Neutrophil (primary cell): ENCODE measurements around the gene SETBP1.

Source experiments
- H3K27ac ChIP-seq: fragments of 200-600 bp; sonication (generic); 2 replicates; pipeline ENCODE4 v1.5.1; 2016; ENCODE audit warnings: mild to moderate bottlenecking, moderate library complexity
- H3K27me3 ChIP-seq: fragments of 200-600 bp; sonication (generic); 2 replicates; pipeline ENCODE4 v1.6.0; 2016; ENCODE audit warnings: mild to moderate bottlenecking
- H3K36me3 ChIP-seq: fragments of 200-600 bp; sonication (generic); 2 replicates; pipeline ENCODE4 v1.5.1; 2017
- H3K4me1 ChIP-seq, 2 experiments: fragments of 200-600 bp in 1 of 2; sonication (generic) in 1 of 2; 1 replicate in 1 of 2; 2 replicates in 1 of 2; pipeline versions ENCODE4 v1.5.1 to v1.6.1; 2013 to 2016; ENCODE audit warnings: low read depth in 1 of 2, low read length in 1 of 2, mild to moderate bottlenecking in 1 of 2, moderate library complexity in 1 of 2; ENCODE audit not compliant: control insufficient read depth in 1 of 2, insufficient read depth in 1 of 2
- H3K4me3 ChIP-seq, 2 experiments: fragments of 200-600 bp in 1 of 2; sonication (generic) in 1 of 2; 1 replicate in 1 of 2; 2 replicates in 1 of 2; pipeline ENCODE4 v1.5.1; 2013 to 2016; ENCODE audit warnings: low read depth in 1 of 2, low read length in 1 of 2, mild to moderate bottlenecking in 1 of 2, moderate library complexity in 1 of 2
- H3K9me3 ChIP-seq: fragments of 200-600 bp; sonication (generic); 2 replicates; pipeline ENCODE4 v1.5.1; 2016
- TF ChIP-seq, protein P1 (sequence below): fragments of 200-600 bp; sonication (generic); IDR thresholded peaks from 2 replicates; pipeline ENCODE4 v1.5.1; 2016; ENCODE audit warnings: antibody characterized with exemption

SETBP1 gene

GRCh38 chr18:44742718-44743311 is 62.1 kb downstream of the SETBP1 start:
- TF ChIP-seq, protein P1, sequence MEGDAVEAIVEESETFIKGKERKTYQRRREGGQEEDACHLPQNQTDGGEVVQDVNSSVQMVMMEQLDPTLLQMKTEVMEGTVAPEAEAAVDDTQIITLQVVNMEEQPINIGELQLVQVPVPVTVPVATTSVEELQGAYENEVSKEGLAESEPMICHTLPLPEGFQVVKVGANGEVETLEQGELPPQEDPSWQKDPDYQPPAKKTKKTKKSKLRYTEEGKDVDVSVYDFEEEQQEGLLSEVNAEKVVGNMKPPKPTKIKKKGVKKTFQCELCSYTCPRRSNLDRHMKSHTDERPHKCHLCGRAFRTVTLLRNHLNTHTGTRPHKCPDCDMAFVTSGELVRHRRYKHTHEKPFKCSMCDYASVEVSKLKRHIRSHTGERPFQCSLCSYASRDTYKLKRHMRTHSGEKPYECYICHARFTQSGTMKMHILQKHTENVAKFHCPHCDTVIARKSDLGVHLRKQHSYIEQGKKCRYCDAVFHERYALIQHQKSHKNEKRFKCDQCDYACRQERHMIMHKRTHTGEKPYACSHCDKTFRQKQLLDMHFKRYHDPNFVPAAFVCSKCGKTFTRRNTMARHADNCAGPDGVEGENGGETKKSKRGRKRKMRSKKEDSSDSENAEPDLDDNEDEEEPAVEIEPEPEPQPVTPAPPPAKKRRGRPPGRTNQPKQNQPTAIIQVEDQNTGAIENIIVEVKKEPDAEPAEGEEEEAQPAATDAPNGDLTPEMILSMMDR = no peak
- no peaks in the 10 kb centered on the region for H3K9me3 ChIP-seq
- H3K4me3 ChIP-seq = no peak overlapping the region
- no peak overlapping the region for H3K27ac ChIP-seq
- H3K36me3 ChIP-seq = no peaks in the 10 kb centered on the region
- peaks cover 67% of the 10 kb centered on the region for H3K27me3 ChIP-seq
- no peaks in the 10 kb centered on the region for H3K4me1 ChIP-seq

GRCh38 chr18:44743631-44744030 is 62.9 kb downstream of the SETBP1 start:
- Histone ChIP-seq H3K9me3 (no peaks in the 10 kb centered on the region), H3K27ac (no peak overlapping the region), H3K4me3 (no peak overlapping the region), H3K4me1 (peaks cover 0 to 6% of the 10 kb centered on the region in 2 experiments), H3K36me3 (no peaks in the 10 kb centered on the region), H3K27me3 (peaks cover 71% of the 10 kb centered on the region)
- TF ChIP-seq, protein P1 = no peak

GRCh38 chr18:44744161-44745121 is 63.8 kb downstream of the SETBP1 start:
- H3K27ac ChIP-seq = no peak overlapping the region
- H3K9me3 ChIP-seq = no peaks in the 10 kb centered on the region
- H3K4me3 ChIP-seq = no peak overlapping the region
- peaks cover 0 to 12% of the 10 kb centered on the region in 2 experiments for H3K4me1 ChIP-seq
- TF ChIP-seq, protein P1 = no peak
- peaks cover 72% of the 10 kb centered on the region for H3K27me3 ChIP-seq
- no peaks in the 10 kb centered on the region for H3K36me3 ChIP-seq

DNA sequence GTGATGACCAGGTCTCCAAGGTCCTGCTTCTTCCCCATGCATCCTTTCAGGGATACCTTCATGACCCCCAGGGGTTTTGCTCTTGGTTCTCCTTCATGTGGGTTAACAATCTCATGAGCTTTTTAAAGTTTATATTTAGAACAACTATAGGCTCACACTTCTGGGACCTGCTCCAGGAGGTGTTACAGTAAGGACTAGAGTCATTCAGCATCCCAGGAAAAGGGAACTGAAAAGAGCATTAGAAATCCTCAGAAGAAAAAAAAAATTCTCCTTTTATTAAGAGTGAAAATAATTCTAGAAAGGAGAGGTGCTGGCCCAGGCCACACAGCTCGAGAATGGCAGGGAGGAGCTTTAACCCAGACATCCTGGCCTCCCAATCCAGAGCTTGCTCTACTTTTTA is 66.5 kb downstream of the SETBP1 start:
- no peaks in the 10 kb centered on the region for H3K36me3 ChIP-seq
- peaks cover 61% of the 10 kb centered on the region for H3K27me3 ChIP-seq
- no peaks in the 10 kb centered on the region for H3K9me3 ChIP-seq
- H3K4me1 ChIP-seq = peaks cover 0 to 12% of the 10 kb centered on the region in 2 experiments
- H3K27ac ChIP-seq = no peak overlapping the region
- TF ChIP-seq, protein P1 = no peak
- no peak overlapping the region for H3K4me3 ChIP-seq

- Histone ChIP-seq H3K27me3 (peaks cover 54% of the 10 kb centered on the region), H3K4me1 (peaks cover 0 to 12% of the 10 kb centered on the region in 2 experiments), H3K36me3 (no peaks in the 10 kb centered on the region), H3K4me3 (no peak overlapping the region), H3K27ac (no peak overlapping the region), H3K9me3 (no peaks in the 10 kb centered on the region)
- TF ChIP-seq, protein P1 = no peak
Measured at GRCh38 chr18:44748582-44748981, 67.9 kb downstream of the SETBP1 start.
